H1 (cell line): ENCODE data around the gene HYCC1. TPM values are rescaled to one million over a fixed set of nuclear protein-coding genes. Genes with fewer than 3 reads are reported as not detected.

ENCODE experiments used
- CTCF ChIP-seq, 3 experiments: IDR thresholded peaks; 1 replicate in 2 of 3; 2 replicates in 1 of 3; pipeline versions ENCODE4 v1.5.1 to v1.6.1; 2011; ENCODE audit warnings: low read length in 3 of 3, mild to moderate bottlenecking in 3 of 3, inconsistent platforms in 2 of 3, low read depth in 1 of 3, moderate library complexity in 1 of 3; ENCODE audit not compliant: insufficient read depth in 1 of 3; ENCODE audit errors: control extremely low read depth in 1 of 3
- GABPA ChIP-seq: IDR thresholded peaks from 2 replicates; pipeline ENCODE4 v1.6.1; 2011; ENCODE audit warnings: mild to moderate bottlenecking, low read length, moderate library complexity, borderline replicate concordance; ENCODE audit not compliant: insufficient read depth
- HDAC2 ChIP-seq, 2 experiments: fragments of 300-600 bp in 1 of 2; sonication (generic) in 1 of 2; IDR thresholded peaks; 2 replicates each; pipeline ENCODE4 v1.6.1; 2011 to 2012; ENCODE audit warnings: low read depth in 2 of 2, low read length in 2 of 2, mild to moderate bottlenecking in 2 of 2, moderate library complexity in 2 of 2, borderline replicate concordance in 1 of 2, inconsistent platforms in 1 of 2
- JUN ChIP-seq: IDR thresholded peaks from 2 replicates; pipeline ENCODE4 v1.6.1; 2011; ENCODE audit warnings: low read depth, mild to moderate bottlenecking, improper control_type of control experiment, low read length
- TBP ChIP-seq: IDR thresholded peaks from 2 replicates; pipeline ENCODE4 v1.6.1; 2011; ENCODE audit warnings: low read depth, low read length, improper control_type of control experiment
- polyA plus RNA-seq, 7 experiments: library from polyadenylated mRNA; depleted of rRNA in 3 of 7; stranded (reverse) in 5 of 7; unstranded in 2 of 7; fragments of >200 nt in 5 of 7; fragments of 200-250 nt in 2 of 7; gene quantifications; 1 replicate in 5 of 7; 2 replicates in 1 of 7; 4 replicates in 1 of 7; pipeline versions ENCODE4 v1.2.1 to v1.2.3, GENCODE V29; 2011 to 2013; ENCODE audit warnings: missing spikeins in 2 of 7, mixed read lengths in 2 of 7
- total RNA-seq: library from RNA; stranded (reverse); fragmentation: NEBNext Ultra II Directional; extraction: Animal tissue kit (Norgen Biotek cat#: 25700); gene quantifications from 2 replicates; pipeline ENCODE4 v1.2.1, GENCODE V29; 2021
- TF ChIP-seq, protein P1 (sequence below): IDR thresholded peaks from 2 replicates; pipeline ENCODE4 v1.6.1; 2011; ENCODE audit warnings: low read length, improper control_type of control experiment

The HYCC1 gene
- total and polyA plus RNA-seq, 2 of the 8 experiments (the other 6 are each of a cell fraction or from before 2014, with no cell fraction given) = 20.2 to 142 TPM

DNA sequence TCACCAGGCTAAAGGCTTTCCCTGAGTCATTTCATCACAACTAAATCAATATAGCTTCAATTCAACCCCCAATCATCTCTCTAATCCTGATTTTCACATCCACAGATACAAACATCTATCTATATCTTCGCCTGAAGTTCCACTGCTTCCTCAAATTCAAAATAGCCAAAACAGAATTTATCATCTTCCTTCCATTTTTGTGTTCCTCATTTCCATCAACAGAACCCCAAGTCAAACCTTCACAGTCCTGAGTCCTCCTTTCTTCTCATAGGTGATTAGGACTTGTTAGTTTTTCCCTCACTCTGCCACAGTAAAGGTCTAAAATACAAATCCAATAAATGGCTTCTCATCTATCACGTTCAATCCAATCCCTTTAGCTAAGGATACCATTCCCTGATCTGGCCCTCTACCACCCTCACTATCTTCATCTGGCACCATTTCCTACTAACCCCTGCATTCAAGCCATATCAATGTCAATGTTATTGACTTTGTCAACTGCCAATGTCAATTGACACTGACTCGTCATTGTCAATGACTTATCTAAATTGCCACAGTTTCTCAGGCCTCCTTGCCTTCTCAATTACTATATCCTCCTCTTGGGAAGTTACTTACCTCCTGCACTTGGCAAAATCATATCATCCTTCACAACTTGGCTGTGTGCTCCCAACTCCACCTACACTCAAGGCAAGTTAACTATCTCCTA lies 2.6 kb downstream of the HYCC1 start (continued):
- TF ChIP-seq, protein P1, sequence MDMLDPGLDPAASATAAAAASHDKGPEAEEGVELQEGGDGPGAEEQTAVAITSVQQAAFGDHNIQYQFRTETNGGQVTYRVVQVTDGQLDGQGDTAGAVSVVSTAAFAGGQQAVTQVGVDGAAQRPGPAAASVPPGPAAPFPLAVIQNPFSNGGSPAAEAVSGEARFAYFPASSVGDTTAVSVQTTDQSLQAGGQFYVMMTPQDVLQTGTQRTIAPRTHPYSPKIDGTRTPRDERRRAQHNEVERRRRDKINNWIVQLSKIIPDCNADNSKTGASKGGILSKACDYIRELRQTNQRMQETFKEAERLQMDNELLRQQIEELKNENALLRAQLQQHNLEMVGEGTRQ = no peak
- TF ChIP-seq GABPA (no peak), TBP (no peak), HDAC2 (IDR thresholded peaks at IDR 0.05; ENCODE audit: borderline replicate concordance in 1 of 2, low read depth in 2 of 2, low read length in 2 of 2) (no peak), CTCF (IDR thresholded peaks at IDR 0.05; ENCODE audit: control extremely low read depth in 1 of 3, insufficient read depth in 1 of 3, low read depth in 1 of 3, low read length in 3 of 3) (no peak), JUN (no peak)
- TF ChIP-seq, all 59 proteins: peak for 0
